Measurements from ENCODE around the gene IQSEC1. TPM values are rescaled to one million over a fixed set of nuclear protein-coding genes. Genes with fewer than 3 reads are reported as not detected.

The IQSEC1 gene
- total and polyA plus RNA-seq, 2 of the 8 experiments (the other 6 are each of a cell fraction or from before 2014, with no cell fraction given), result 6.8 to 28.8 TPM

DNA sequence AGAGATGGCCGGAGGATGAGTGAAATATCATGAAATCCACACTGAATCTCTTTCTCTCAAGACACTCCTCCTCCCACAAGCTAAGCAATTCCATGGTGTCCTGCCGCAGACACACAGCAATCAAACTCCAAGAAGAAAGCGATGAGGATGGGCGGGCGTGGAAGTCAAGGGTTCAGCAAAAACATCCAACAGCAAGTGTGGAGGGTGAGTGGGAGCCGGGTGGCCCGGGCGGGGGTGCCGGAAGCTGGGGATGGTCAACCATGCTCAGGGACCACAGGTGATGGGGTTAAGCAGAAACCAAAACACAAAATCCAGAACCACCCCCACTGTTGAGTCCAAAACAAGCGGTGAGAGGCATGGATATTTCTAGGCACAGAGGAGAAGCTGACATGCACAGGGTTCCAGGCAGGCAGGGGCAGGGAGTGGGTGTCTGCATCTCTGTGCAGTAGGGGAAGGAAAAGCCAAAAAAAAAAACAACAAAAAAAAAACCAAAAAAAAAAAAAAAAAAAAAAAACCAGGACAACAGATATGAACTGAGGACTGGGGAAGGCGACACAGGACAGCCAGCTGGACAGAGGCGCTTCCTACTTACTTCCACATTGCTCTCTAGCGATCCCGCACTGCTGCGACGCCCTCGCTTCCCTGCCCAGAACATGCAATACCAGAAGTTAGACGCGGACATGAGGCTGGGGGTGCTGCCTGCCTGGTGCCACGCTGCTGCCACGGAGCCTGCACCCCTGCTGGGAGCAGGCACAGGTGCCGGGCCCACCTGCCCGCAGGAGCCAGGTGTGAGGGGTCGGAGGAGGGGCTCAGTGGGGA is 170.8 kb downstream of the IQSEC1 start:
- FAIRE-seq (no peak), DNase-seq (ENCODE audit: low read depth in 1 of 2, low spot score in 2 of 2) (no peak)
- H2BK120ac ChIP-seq (replicated peaks; ENCODE audit: low read depth, low read length), result no peak overlapping the region
- ChIA-PET POLR2A (ENCODE audit: partially characterized antibody) (interaction anchor here (0.7 to 1.8 kb wide), 4 partner anchors 14 to 75 kb away, joined by 3 read pairs; no protein-coding TSS in a partner anchor), CTCF (ENCODE audit: partially characterized antibody) (interaction anchor here (0.8 to 7.6 kb wide), 14 partner anchors 9 to 118 kb away, joined by 3 to 45 read pairs (median 4); no protein-coding TSS in a partner anchor)
- H3K4me3 ChIP-seq (ENCODE audit: extremely low read depth in 1 of 4, insufficient read depth in 2 of 4, low read depth in 3 of 4, low read length in 4 of 4), result no peak overlapping the region
- no peaks in the 10 kb centered on the region for H3K27me3 ChIP-seq (replicated peaks in 1 of 4; ENCODE audit: control insufficient read depth in 3 of 4, extremely low read depth in 1 of 4, insufficient read depth in 3 of 4, low read length in 3 of 4)
- no peak overlapping the region for H4K5ac ChIP-seq (ENCODE audit: insufficient read length, low read depth, low read length)
- H3K4ac ChIP-seq (replicated peaks; ENCODE audit: insufficient read length, low read depth, low read length), result no peak overlapping the region
- no peak overlapping the region for H2AK5ac ChIP-seq (ENCODE audit: low read depth, low read length)
- H3K27ac ChIP-seq (ENCODE audit: low read depth, low read length), result no peak overlapping the region
- H4K8ac ChIP-seq (ENCODE audit: extremely low read depth, insufficient read depth, low read length), result no peak overlapping the region
- H2BK20ac ChIP-seq (ENCODE audit: low read length), result no peak overlapping the region
- WGBS, 2 experiments (ENCODE audit: extremely low coverage in 1 of 2, insufficient coverage in 1 of 2, insufficient read length in 1 of 2, insufficient replicate concordance in 2 of 2, low coverage in 1 of 2, low lambda C conversion rate in 2 of 2, missing lambda C conversion rate in 1 of 2), result 89% methylated on average over 23 of the region's 24 CpGs; no CpG with 5 or more reads in 1 of the 2 experiments
- H4K20me1 ChIP-seq (replicated peaks in 1 of 2; ENCODE audit: control insufficient read depth in 1 of 2, insufficient read depth in 2 of 2, low read length in 2 of 2), result peaks cover 2 to 3% of the 10 kb centered on the region in 2 experiments
- H3K14ac ChIP-seq (ENCODE audit: insufficient read length), result no peak overlapping the region
- H3K79me1 ChIP-seq (ENCODE audit: low read depth, low read length), result no peaks in the 10 kb centered on the region; the same call in 1 of the 2 replicates
- H3K4me2 ChIP-seq (ENCODE audit: insufficient read depth in 1 of 2, low read depth in 2 of 2, low read length in 2 of 2), result no peak overlapping the region
- H2BK5ac ChIP-seq (ENCODE audit: low read depth, low read length), result no peak overlapping the region
- peaks cover 0 to 8% (median under 1%) of the 10 kb centered on the region in 4 experiments; a peak in 3 of 8 replicates for H3K36me3 ChIP-seq (ENCODE audit: control insufficient read depth in 2 of 4, insufficient read depth in 4 of 4, low read length in 3 of 4)
- H3K79me2 ChIP-seq (ENCODE audit: control insufficient read depth in 1 of 2, insufficient read depth in 2 of 2, low read length in 2 of 2), result no peaks in the 10 kb centered on the region
- H3K23me2 ChIP-seq (ENCODE audit: low read depth, low read length), result peaks cover 1% of the 10 kb centered on the region; the same call in 1 of the 2 replicates
- no peaks in the 10 kb centered on the region for H3K9me3 ChIP-seq (ENCODE audit: insufficient read depth in 2 of 2, low read depth in 1 of 2, low read length in 1 of 2)
- no peak overlapping the region for H3K9ac ChIP-seq (replicated peaks in 1 of 4; ENCODE audit: extremely low read depth in 1 of 4, low read depth in 3 of 4, low read length in 3 of 4)
- no peaks in the 10 kb centered on the region; a peak in 1 of 7 replicates for H3K4me1 ChIP-seq (replicated peaks in 1 of 4; ENCODE audit: control insufficient read depth in 3 of 4, insufficient read depth in 4 of 4, low read length in 3 of 4)
- H4K91ac ChIP-seq (replicated peaks; ENCODE audit: insufficient read length, low read length), result no peak overlapping the region
- H2AFZ ChIP-seq (ENCODE audit: low read length), result no peak overlapping the region
- H3K56ac ChIP-seq (replicated peaks; ENCODE audit: insufficient read length, low read depth, low read length), result no peak overlapping the region
- no peak overlapping the region for H3K23ac ChIP-seq (ENCODE audit: insufficient read length)
- H2BK12ac ChIP-seq (ENCODE audit: low read depth, low read length), result no peak overlapping the region
- H2BK15ac ChIP-seq (ENCODE audit: low read length), result no peak overlapping the region
- no peak overlapping the region for H3K18ac ChIP-seq (ENCODE audit: extremely low read depth, low read length)
